Activated effector memory CD4-positive, alpha-beta T cell treated with anti-CD3 and anti-CD28 coated beads, Interleukin-2, amount 50 U/mL, for 16 hours (primary cell): ENCODE data around the gene LRMDA.
"Not testable (repeated sequence)": the region's sequence is repeated elsewhere in the genome, so short reads cannot be mapped to it uniquely, and the experiment has no call there.

Source experiments
- DNase-seq: peaks from one replicate; pipeline ENCODE4 v3.0.0-alpha.2; 2020

Gene LRMDA

DNA sequence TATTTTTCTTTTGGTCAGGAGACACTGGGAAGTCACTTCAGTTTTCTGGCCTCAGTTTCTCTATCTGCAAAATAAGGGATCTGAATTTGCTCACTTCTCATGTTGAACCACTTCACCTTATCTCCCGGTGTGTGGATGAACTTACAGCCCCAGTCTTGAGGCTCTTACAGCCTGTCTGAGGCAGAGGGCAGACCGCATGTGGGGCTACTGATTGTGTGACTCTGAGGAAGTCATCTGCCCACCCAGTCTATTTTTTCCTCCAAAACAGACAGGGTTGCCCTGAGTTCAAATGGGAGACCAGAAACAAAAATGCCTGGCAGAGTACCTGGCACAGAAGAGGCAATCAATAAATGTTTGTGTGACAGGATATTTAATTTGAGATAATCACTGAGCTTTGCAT lies 78.3 kb downstream of the LRMDA start:
- no peak for DNase-seq

DNA sequence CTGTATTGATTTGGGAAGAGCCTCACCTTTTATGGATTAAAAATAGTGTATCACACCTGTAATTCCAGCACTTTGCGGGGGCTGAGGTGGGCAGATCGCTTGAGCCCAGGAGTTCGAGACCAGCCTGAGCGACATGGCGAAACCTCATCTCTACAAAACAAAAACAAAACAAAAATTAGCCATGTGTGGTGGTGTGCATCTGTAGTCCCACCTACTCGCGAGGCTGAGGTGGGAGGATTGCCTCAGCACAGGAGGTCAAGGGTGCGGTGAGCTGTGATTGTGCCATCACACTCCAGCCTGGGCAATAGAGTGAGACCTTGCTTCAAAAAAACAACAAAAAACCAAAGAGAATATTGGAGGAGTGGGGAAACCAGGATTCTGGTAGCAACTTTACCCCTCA lies 79.6 kb downstream of the LRMDA start:
- no peak for DNase-seq

- no peak for DNase-seq
Measured at GRCh38 chr10:75512203-75512933, 80.9 kb downstream of the LRMDA start.

GRCh38 chr10:75513292-75513885 lies 82.0 kb downstream of the LRMDA start:
- no peak for DNase-seq

- DNase-seq: no peak
Measured at GRCh38 chr10:75514830-75515229, 83.4 kb downstream of the LRMDA start.

- DNase-seq: not testable (repeated sequence)
Measured at GRCh38 chr10:75516154-75516553, 84.7 kb downstream of the LRMDA start.

DNA sequence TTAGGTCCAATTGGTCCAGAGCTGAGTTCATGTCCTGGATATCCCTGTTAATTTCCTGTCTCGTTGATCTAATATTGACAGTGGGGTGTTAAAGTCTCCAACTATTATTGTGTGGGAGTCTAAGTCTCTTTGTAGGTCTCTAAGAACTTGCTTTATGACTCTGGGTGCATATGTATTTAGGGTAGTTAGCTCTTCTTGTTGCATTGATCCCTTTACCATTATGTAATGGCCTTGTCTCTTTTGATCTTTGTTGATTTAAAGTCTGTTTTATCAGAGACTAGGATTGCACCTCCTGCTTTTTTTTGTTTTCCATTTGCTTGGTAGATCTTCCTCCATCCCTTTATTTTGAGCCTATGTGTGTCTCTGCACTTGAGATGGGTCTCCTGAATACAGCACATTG lies 87.8 kb downstream of the LRMDA start:
- not testable (repeated sequence) for DNase-seq

DNA sequence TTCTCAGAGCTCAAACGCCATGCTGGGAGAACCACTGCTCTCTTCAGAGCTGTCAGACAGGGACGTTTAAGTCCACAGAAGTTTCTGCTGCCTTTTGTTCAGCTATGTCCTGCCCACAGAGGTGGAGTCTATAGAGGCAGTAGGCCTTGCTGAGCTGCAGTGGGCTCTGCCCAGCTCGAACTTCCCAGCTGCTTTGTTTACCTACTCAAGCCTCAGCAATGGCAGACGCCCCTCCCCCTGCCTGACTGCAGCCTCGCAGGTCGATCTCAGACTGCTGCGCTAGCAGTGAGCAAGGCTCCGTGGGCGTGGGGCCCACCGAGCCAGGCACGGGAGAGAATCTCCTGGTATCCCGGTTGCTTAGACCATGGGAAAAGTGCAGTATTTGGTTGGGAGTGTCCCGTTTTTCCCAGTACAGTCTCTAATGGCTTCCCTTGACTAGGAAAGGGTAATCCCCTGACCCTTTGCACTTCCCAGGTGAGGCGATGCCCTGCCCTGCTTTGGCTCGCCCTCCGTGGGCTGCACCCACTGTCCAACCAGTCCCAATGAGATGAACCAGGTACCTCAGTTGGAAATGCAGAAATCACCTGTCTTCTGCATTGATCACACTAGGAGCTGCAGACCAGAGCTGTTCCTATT lies 89.9 kb downstream of the LRMDA start:
- not testable (repeated sequence) for DNase-seq

GRCh38 chr10:75525067-75525466 lies 93.6 kb downstream of the LRMDA start:
- no peak for DNase-seq

DNA sequence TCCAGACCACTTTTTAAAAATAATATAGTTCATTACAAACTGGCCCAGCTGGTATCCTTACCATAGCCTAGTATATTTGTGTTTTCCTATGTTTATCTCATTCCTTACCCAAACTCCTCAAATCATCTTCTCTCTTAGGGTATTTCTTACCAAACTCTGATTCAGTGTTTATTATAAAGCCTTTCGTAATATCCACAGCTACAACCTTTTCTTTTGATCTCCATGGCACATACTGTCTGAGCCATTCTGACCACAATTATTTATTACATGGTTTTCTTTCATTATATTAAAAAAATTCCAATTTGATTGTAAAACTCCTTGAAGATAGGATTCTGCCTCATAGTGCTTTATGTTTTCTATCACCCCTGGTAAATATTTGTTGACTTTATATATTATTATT lies 94.2 kb downstream of the LRMDA start:
- DNase-seq: no peak

GRCh38 chr10:75527542-75527941 lies 96.1 kb downstream of the LRMDA start:
- no peak for DNase-seq

GRCh38 chr10:75528392-75528791 lies 97.0 kb downstream of the LRMDA start:
- no peak for DNase-seq

- DNase-seq: no peak
Measured at GRCh38 chr10:75530299-75530698, 98.9 kb downstream of the LRMDA start.

- no peak for DNase-seq
Measured at GRCh38 chr10:75531571-75532031, 100.2 kb downstream of the LRMDA start.

GRCh38 chr10:75532253-75532924 lies 101.0 kb downstream of the LRMDA start:
- DNase-seq: no peak

GRCh38 chr10:75538144-75538543 lies 106.7 kb downstream of the LRMDA start:
- no peak for DNase-seq

GRCh38 chr10:75538765-75539164 lies 107.3 kb downstream of the LRMDA start:
- DNase-seq: no peak

DNA sequence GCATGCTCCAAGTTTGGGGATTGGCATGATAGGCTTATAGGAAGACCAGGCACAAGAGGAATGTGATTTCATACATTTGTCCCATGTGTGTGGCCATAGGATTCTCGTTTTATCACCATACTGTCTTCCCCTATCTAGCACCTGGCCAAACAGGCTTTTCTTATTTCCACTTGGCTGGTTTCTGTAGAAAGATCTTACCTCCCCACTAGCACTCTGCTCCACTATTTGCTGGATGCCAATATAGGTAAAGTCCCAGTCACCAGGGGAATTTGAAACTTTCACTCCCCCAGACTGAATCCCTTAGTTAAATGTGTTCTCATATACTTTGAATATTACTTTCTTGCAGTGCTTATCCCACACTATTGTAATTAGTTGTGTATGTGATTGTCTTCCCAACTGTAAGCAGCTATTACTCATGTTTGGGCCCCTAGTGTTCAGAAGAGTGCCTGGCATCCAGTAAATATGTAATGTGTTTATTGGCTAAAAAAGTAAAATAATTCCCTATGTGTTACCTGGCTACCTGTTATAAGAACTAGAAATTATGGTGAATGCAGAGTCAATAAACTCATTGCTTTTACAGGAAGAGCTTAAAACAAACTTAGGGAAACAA lies 109.0 kb downstream of the LRMDA start:
- DNase-seq: no peak

- no peak for DNase-seq
Measured at GRCh38 chr10:75540981-75541380, 109.6 kb downstream of the LRMDA start.

GRCh38 chr10:75541411-75541810 lies 110.0 kb downstream of the LRMDA start:
- no peak for DNase-seq

- no peak for DNase-seq
Measured at GRCh38 chr10:75542084-75542483, 110.7 kb downstream of the LRMDA start.

- DNase-seq: no peak
Measured at GRCh38 chr10:75542906-75543305, 111.5 kb downstream of the LRMDA start.

DNA sequence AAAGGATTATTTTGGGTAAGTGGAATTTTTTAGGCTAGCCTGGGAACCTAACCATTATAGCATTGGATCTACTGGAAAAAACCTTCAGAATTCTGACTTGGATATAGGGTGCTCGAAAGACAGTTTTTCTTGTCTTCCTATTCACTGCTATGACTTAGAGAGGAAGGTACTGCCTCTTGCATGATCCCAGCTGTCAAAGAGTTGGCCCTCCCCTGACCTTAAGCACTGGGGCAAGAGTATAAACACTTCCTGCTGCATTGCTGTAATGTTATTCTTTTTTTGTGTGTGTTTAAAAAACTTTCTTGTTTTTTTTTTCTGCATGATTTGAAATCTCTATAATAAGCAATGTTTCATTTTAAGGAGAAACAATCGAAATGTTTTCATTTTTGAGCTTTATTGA lies 113.0 kb downstream of the LRMDA start:
- DNase-seq: no peak
